Renal cortex interstitium (tissue), 3 donors: ENCODE results near the gene SEC61A2. TPM values are rescaled to one million over a fixed set of nuclear protein-coding genes. Genes with fewer than 3 reads are reported as not detected.

ENCODE experiments used
- polyA plus RNA-seq, 3 donors: library from polyadenylated mRNA; unstranded; fragments of 120-200 nt; gene quantifications; one replicate each; pipeline ENCODE4 v1.2.1, GENCODE V29; 2013; ENCODE audit not compliant: insufficient read length in 3 of 3

The SEC61A2 gene
- polyA plus RNA-seq, 3 donors, result 14.3 to 21.7 (median 17.8) TPM

Other genes starting within 250 kb of the SEC61A2 start
- gene UPF2, start 86.9 kb upstream of the SEC61A2 start, polyA plus RNA-seq, result 10 to 100 TPM; 33.8 to 38.3 (median 36.1) TPM
- gene DHTKD1, start 60.7 kb upstream of the SEC61A2 start, polyA plus RNA-seq, result 10 to 100 TPM; 28.6 to 38.0 (median 34.9) TPM
- gene NUDT5, start 66.2 kb downstream of the SEC61A2 start, polyA plus RNA-seq, result 10 to 100 TPM; 79.3 to 85.1 (median 84.8) TPM
- gene CDC123, start 66.5 kb downstream of the SEC61A2 start, polyA plus RNA-seq, result 100 to 1,000 TPM; 105 to 141 (median 123) TPM
- gene CAMK1D, start 219.9 kb downstream of the SEC61A2 start, polyA plus RNA-seq, result 10 to 100 TPM; 10.5 to 13.0 (median 10.8) TPM